Activated CD8-positive, alpha-beta memory T cell treated with anti-CD3 and anti-CD28 coated beads, Interleukin-2, amount 50 U/mL, for 24 hours (primary cell): ENCODE measurements around the gene CD300LF.

Source experiments
- DNase-seq: peaks from one replicate; pipeline ENCODE4 v3.0.0-alpha.2; 2020; ENCODE audit errors: extremely low read depth

Gene CD300LF

DNA sequence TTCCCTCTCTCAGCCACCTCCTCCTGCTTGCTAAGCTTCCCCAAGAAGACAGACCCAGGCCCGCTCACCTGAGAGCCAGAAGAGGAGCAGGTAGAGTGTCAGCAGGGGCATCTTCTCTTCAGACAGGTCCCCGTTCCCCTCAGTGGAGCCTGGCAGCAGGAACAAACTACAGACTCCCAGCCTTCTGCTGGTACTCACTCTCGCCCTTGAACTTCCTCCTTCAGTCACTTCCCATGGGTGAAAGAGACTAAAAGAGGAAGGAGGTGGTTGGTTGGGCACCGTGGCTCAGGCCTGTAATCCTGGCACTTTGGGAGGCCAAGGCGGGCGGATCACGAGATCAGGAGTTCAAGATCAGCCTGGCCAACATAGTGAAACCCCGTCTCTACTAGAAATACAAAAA lies at the start of gene CD300LF:
Gene CD300LF (minus strand): TSS at position 168 of the 400 bp plus-strand sequence. CDS start 57 bp downstream, at position 111.
- DNase-seq = no peak

DNA sequence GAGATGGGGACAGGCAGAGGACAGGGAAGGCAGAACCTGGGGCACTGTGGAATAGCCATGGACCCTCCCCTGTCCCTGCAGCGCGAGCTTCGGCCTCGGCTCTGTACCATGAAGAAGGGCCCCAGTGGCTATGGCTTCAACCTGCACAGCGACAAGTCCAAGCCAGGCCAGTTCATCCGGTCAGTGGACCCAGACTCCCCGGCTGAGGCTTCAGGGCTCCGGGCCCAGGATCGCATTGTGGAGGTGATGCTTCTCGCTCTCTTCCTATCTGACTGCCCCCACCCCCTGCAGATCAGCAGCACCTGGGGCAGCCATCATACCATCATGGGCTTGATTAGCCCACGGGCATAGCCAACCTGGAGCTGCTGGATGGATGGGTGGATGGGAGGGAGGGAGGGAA lies 49.2 kb upstream of the CD300LF start:
- no peak for DNase-seq

DNA sequence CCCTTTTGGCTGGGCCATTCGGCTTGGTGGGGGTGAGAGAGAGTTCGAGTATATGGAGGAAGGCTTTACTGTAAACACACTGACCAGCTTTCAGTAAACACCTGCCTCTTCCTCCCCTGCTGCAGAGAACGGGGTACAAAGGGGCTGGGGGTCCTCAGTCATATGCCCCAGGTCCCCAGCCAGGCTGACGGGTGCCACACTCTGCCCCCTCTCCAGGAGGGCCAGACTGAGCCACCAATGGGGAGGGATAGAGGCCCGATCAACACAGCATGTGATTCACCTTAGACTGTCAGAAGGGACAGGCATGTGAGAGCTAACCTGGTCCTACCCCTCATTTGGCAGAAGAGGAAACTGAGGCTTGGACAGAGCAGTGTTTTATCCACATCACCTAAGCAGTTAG lies 48.7 kb upstream of the CD300LF start:
- DNase-seq = no peak

DNA sequence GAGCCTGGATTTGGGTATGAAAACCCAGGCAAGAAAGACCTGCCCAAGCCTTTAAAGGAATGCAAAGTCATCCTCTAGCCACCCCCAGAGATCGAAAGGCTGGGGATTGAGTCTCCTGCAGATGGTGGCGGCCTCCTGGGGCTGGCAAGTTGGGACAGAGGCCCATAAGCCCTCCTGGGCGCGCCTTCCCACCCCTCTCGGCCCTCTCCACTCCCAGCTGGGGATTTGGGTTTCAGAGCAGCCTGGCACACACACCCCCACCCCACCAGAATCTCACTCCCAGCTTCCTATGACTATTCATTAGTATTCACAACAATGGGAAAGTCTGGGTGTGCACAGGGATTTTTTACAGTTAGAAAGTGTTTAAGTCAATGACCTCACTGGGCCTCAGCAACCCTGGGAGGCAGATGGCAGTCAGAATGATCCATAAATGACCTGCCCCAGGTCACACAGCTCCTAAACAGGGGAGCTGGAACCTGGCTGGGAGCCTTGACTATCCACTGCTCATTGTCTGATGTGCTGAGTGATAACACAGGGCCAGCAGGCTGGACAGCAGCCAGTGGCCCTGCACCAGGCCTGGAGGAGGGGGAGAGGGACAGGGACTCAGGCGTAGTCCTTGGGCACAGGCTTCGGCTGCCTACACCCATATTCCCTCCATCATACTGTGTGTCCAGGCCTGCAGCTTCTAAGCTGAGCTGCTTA lies 47.8 kb upstream of the CD300LF start:
- no peak for DNase-seq

DNA sequence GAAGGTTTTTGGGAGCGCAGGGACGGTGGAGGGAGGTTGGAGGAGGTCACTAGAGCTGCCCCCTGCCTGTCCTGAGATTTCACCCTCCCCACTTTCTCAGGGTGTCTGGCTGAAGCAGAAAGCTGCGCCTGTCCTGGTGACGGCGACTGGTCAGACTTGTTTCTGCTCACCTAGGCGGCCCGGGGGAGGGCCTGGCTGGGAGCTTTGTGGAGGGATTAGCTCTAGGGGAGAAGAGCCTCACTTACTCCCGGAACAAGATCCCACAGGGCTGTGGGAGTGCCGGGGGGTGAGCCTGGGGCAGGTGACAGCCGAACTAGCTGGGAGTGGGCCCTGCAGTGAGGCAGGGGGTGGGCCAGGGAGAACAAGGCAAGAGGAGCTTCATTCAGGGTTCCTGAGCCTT lies 47.2 kb upstream of the CD300LF start:
- no peak for DNase-seq

DNA sequence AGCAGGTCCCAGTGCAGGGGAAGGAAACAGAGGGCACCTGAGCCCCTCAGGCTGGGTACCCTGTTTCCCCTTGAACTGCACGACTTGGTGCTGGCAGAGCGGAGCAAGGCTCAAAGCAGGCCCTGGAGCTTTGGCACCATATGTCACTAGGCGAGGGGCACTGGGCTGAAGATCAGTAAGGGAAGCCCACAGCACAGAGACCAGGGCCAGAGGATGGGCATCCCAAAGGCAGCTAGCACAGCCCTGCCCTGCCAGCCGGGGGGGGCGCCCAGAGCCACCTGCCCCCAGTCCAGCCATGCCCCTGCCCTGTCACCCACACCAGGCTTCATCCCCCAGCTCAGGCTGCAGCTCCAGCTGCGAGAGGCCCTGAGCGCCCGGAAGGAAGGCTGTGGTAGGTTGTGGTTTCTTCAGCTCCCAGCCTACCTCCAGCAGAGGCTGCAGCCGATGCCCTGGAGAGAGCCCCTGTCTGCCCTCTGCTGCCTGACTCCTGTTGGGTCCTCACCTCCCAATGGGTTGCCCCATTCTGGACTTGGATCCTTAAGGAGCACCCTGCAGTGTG lies 46.6 kb upstream of the CD300LF start:
- DNase-seq = no peak

DNA sequence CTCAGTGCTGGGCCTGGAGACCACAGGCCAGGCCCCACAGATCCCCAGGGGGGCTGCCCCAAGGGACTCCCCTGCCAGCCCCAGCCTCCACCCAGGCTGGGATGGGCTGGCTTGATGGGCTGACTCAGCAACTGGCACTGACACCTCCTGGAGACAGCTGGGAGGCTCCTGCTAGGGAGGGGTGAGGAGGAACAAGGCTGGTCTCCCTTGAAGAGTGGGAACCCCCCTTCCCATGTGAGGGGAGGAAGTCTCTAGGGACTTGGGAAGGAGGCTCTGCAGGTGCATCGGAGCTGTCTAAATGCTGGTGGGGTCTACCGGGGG lies 46.1 kb upstream of the CD300LF start:
- DNase-seq = no peak

DNA sequence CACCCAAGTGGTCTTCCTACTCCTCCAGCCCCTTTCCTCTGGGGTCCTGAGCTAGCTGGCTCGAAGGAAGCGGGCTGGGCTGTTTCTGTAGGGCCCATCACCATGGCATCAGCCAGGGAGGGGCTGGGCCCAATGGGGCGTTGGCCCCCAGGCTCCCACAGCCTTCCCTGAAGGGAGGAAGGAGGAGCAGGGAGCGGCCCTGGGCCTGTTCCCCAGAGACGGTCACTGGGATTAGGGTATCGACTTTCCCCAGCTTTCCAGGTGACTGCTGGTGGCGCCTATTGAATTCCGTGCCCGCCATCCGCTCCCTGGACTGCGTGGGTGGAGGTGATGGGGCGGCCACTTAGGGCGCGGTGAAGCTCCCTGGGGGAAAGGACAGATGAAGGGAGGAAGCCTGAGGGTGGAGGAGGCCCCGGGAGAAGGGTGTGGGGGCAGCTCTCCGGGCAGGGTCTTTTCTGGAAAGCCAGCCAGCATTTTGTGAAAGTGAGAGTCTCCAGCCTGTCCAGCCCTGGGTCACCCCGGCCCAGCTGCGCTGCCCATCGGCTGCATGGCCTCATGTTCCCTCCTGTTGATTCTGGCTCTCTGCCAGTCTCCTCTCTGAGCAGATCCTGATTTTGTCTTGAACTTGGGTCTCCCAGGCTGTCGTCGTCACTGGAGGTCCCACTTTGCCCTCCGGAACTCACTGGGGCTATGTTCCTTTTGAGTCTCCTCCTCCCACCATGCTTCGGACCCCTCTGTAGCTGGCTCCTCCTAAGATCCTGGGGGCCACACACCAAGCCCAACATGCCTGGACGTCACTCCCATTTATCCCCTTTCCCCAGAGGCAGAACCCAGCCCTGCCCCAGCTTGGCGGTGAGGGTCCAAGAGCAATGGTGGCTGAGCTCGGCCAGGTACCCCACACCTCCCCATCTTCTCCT lies 45.5 kb upstream of the CD300LF start:
- DNase-seq = no peak

DNA sequence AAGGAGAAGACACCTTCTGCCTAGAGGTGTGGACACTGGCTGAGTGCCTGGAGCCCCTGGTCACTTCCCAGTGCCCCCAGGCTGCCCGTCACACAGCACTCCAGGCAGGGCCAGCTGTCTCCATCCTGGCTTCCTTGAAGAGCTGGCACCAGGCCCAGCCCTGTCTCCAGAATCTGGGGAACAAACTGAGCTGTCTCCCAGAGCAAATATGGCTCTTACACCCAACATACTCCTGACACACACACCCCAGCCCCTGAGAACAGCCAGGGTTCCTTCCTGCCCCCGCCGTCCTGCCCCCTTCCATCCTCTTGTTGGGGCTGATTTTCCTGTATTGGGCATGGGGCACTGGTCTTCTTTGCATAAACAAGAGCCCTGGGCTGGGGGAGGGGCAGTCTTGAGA lies 44.8 kb upstream of the CD300LF start:
- DNase-seq = no peak

DNA sequence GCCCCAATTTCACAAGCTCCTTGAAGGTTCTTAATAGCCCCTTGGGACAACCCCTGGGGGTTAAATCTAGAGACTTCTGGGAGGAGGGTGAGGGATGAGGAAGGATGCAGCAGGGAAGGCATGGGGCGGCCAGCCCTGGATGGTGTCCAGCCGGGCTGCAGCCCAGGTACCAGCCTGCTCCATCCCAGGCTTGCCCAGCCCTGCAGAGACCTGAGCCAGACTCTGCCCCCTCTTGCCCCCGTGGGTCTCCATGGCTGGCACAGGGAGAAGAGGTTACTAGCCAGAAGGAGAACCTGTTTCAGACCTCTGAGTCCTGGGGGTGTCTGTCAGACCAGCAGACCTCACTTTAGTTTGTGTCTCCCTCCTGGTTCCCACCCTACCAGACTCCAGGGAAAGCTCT lies 44.2 kb upstream of the CD300LF start:
- no peak for DNase-seq

DNA sequence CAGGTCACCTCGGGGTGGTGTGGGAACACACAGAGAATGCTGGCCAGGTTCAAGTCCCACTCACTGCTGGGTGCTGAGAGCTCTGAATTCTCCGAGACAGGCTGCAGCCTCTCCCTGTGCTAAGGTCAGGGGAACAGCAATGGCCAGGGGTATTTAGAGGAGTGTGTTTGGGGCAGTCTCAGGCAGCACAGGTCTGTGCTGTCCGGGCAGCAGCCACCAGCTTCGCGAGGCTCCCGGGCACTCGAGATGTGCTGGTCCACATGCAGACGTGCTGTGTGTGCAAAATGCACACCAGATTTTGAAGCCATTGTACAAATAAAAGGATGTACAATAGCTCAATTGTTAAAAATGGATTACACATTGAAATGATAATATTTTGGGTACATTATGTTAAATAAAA lies 42.8 kb upstream of the CD300LF start:
- DNase-seq = no peak

DNA sequence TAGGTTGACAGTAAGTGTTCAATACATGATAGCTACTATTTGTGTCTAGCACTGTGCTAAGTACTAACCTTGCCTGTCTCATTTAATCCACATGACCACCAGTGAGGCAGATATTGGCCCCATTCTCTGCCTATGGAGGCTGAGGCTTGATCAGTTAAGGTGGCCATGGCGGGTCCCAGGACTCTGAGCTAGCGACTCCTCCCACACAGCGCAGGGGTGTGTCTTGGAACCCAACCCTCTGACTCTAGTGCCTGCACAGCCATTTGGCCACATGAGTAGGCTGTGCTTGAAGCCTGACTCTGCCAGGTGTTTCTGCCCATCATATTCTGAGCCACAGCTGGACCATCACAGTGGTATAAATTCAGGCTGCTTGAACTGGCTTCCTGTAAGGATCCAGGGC lies 42.1 kb upstream of the CD300LF start:
- DNase-seq = no peak

DNA sequence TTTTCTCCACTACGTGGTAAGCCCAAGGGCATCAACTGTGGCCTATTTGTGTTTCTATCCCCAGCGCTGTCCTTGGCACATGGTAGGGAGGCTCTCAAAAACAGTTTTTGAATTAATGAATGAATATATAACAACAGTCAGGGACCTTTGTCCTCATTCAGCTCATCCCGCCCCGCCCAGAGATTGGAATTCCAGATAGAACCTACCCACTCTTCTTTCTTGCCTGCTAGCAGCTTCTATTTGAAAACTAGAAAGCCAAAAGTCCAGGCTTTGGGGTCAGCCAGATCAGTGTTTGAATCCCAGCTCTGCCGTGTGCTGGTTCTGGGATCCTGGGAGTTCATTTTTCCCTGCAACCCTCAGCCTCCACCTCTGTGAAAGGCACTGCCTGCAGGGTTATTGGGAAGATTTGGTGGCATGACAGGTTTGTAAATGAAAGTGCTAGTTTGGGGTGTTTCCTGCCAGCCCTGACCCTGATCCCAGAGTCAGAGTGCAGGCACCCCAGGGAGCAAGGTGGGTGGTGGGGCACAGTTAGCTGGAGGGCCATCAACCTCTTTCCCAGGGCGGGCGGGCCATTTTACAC lies 40.2 kb upstream of the CD300LF start:
- no peak for DNase-seq

DNA sequence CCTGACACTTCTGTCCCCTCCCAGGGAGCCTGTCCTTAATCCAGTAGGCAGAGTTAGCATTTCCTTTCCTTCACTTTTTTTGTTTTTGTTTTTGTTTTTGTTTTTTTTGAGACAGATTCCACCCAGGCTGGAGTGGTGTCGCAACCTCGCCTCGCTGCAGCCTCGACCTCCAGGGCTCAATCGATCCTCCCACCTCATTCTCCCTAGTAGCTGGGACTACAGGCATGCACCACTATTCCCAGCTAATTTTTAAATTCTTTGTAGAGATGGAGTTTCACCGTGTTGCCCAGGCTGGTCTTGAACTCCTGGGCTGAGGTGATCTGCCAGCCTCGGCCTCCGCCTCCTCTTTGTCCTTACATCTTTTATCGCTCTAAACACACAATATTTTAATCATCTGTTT lies 39.7 kb upstream of the CD300LF start:
- DNase-seq = no peak

DNA sequence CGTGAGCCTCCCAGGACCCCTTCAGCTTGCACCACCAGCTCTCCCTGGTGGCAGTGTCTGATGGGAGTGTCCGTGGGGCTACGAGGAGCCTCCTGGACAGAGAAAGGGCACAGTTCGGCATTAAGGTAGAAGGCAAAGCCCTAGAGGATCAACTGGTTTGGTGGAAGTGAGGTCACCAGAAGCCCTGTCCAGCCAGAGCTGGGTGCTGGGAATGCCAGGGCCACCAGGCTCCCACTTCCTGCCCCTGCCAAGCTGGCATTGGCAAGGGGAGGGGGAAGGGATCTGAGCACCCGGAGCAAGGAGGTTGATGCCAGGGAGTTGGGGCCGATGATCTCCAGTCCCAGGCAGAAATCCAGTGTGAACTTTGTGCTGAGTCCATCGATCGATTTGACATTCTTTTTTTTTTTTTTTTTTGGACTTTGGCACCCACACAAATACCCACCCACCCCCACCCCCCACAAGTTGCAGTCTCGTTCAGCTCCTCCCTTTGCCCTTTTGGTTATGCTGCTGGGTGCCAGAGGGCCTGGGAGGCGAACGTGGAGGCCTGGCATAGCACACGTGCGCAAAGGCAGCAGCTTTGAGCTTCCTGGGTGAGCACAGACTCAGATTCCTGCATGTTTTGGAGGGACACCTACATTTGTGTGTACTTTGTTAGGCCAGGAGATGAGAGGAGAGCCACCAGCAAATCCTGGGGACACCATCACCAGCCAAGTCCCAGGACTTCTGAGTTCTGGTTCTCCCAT lies 37.8 kb upstream of the CD300LF start:
- no peak for DNase-seq

DNA sequence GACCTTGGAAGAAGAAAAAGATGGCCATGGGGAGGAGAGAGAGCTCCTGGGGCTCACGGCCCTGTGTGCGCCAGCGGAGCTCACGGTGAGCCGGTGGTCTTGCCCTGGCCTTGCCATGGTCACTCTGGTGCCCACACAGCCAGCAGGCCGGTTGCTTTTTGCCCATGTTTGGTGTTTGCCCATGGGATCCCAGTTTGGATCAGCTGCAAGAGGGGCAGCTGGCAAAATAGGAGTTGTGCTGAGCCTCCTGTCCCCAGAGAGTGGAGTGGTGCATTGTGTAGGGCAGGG lies 37.3 kb upstream of the CD300LF start:
- no peak for DNase-seq

DNA sequence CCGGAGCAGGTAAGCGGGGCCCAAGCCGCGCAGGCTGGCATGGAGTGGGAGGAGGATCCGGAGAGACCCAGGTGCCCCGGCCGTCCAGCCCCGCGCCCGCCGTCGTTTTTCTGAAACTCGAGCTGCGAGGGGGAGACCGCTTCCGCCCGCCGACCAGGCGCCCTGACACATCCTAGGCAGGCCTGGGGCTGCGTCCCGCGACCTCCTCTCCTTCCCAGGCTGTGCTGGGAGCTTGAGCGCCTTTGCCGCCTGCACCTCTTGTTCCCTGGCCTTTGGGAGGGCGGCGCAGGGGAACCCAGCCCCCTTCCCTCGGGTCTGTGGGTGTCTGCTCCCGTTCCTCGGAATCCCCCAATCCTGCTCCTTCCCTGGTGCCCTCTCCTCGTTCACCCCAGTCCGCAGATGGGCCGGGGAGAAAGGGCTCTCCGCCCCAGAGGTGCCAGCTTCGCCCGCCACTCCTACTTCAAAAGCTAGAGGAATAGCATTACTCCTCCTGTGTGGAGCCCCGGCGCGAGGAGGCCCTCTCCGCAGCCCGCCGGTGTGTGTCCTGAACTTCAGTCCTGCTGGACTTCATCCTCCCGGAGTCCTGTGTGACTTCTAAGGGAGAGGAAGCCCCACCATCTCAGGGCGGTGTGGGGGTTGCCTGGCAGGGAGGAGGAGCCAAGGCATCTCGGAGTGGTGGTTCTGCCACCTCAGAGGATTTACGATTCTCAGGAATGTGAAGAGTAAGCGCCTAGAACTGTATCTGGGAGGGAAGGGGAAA lies 36.7 kb upstream of the CD300LF start:
- no peak for DNase-seq

DNA sequence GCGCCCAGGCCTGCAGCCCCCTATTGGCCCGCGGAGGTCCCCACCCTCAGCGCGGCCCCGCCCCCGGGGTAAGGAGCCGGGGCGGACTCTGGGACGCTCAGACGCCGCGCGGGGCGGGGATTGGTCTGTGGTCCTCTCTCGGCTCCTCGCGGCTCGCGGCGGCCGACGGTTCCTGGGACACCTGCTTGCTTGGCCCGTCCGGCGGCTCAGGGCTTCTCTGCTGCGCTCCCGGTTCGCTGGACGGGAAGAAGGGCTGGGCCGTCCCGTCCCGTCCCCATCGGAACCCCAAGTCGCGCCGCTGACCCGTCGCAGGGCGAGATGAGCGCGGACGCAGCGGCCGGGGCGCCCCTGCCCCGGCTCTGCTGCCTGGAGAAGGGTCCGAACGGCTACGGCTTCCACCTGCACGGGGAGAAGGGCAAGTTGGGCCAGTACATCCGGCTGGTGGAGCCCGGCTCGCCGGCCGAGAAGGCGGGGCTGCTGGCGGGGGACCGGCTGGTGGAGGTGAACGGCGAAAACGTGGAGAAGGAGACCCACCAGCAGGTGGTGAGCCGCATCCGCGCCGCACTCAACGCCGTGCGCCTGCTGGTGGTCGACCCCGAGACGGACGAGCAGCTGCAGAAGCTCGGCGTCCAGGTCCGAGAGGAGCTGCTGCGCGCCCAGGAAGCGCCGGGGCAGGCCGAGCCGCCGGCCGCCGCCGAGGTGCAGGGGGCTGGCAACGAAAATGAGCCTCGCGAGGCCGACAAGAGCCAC lies 36.0 kb upstream of the CD300LF start, which contains the start of gene NHERF1:
Gene NHERF1 (plus strand): TSS at position 100 of the 750 bp plus-strand sequence. CDS start 219 bp downstream, at position 319.
- DNase-seq = peak; percentile 69

DNA sequence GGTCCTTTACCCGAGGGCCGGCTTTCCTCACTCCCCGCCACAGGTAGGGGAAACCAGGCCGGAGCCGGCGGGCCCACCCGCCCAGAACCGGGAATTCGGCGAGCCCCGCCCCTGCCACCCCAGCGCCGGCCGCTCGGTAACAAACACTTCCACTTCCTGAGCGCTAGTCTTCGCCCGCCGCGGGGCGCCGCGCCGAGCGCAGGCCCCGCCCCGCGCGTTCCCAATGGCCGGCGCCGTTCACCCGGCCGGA lies 35.5 kb upstream of the CD300LF start:
- DNase-seq = no peak

DNA sequence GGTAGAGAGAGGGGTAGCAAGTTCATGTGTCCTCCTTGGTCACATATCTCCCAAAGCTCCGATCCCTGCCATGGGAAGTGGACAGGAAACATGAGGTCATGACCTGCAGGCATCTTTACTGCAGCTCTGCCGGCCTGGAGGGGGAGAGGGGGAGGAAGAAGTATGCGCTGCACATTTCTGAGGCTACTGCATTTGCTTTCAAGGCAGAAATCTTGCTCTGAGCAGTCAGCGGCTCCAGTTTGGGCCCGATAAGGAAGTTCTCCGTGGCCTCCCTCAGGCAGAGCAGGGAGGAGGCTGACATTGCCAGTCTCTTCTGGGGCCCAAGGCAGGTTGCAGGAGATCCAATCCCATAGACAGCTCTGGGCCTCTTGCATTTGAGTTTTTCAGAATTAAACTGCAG lies 34.2 kb upstream of the CD300LF start:
- no peak for DNase-seq

DNA sequence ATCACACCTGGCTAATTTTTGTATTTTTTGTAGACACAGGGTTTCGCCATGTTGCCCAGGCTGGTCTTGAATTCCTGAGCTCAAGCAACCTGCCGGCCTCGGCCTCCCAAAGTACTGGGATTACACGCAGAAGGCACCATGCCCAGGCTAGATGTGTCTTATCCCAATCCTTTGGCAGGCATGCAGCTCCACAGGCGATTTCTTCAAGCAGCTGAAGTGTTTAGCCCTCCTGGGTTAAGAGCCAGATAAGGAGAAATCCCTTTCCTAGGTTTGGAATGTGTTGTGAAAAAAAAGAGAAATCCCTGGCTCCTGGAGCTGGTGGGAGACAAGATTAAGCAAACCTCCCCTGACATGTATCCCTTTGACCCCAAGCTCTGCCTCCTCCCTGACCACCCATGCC lies 33.7 kb upstream of the CD300LF start:
- no peak for DNase-seq
